ENCODE data around the gene KIF17. TPM values are rescaled to one million over a fixed set of nuclear protein-coding genes. Genes with fewer than 3 reads are reported as not detected.

The KIF17 gene
- total and polyA plus RNA-seq, 8 donors: 0.20 to 1.1 (median 0.69) TPM

DNA sequence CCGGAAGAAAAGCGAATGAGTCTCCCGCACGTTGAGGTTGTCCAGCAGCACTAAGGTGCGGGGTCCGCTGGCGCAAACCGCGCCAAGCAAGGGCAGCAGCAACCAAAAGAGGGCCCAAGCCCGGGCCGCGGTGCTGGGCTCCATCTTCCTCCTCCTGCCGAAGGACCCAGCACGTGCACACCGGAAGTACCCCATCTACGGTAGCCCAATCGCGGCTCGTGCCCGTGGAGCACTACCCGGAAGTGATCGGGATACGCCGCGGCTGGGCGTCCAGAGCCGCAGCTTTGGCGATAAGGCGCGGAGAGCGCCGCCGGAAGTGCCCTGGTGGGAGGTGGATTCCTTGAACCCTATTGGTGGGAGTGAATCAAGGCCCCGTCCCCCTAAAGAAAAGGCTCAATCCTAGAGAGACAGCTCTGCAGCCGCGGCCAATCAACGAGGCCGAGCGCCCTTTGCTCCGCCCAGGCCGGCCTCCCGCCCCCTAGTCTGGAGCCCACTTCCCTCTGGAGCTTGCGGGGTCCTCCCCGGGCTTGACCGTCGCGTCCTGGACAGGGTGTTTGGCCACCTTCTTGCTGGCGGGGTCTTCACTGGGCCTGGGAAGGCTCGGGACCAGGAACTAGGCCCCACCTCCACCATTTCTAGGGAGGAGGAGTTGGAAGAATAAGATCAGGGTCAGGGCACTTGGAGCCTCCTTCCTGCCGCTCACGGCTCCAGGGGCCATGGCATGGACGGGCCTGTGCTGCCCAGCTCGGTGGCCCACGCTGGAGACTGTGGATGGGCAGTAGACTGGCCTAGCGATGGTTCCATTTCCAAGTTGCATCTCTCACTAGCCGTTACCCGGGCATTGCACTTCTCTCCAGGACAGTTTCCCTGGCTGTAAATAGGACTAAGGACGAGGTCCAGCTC, 56.3 kb downstream of the KIF17 start, which contains the start of gene DDOST:
Gene DDOST (minus strand): TSS at position 163 of the 903 bp plus-strand sequence. CDS start 19 bp downstream, at position 144.
- H3K27ac ChIP-seq: peak within 1 kb of the TSS; percentile 58 to 76 (median 68)
- peaks cover 0 to 17% (median 17%) of the 10 kb centered on the region in 3 donors for H3K4me1 ChIP-seq
- H3K9me3 ChIP-seq: no peaks in the 10 kb centered on the region
- intact Hi-C loops (cut with DNase I): no loop called here
- 0 to 1% methylated on average over 57 to 58 of the region's 58 CpGs for WGBS, 2 donors
- H3K36me3 ChIP-seq: peaks cover 0 to 9% (median 6%) of the 10 kb centered on the region in 3 donors
- peak; percentile 95 to 99 (median 96) for DNase-seq
- H3K4me3 ChIP-seq: peak within 1 kb of the TSS; percentile 71 to 96 (median 81)
- peak in 3 of 4 donors; percentile 10 to 30 (median 11) for TF ChIP-seq CTCF (IDR thresholded peaks at IDR 0.05)
- peak; percentile 97 for FAIRE-seq
- no peaks in the 10 kb centered on the region for H3K27me3 ChIP-seq
- ATAC-seq: peak; percentile 96 to 99 (median 97)

DNA sequence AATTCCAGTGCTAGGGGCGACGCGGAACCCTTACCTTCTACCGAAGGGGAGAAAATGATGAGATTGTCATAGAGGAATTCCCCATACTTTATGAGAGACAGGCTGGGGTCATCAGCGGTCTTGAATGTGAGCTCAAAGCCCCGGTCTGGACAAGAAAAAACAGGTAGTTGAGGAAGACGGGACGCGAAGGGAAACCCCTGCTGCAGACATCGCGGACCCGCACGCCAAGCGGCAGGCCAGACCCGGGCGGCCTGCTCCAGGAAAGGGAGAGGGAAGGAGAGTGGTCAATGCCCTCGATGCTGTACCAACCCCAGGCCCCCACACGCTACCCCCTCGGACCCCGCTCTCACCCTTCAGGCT, 57.0 kb downstream of the KIF17 start:
- Histone ChIP-seq H3K4me1 (peaks cover 0 to 17% (median 17%) of the 10 kb centered on the region in 3 donors), H3K36me3 (peaks cover 0 to 14% (median 9%) of the 10 kb centered on the region in 3 donors), H3K9me3 (no peaks in the 10 kb centered on the region), H3K27ac (peak overlapping the region in 3 of 4 donors; percentile 8 to 74 (median 24)), H3K4me3 (peak overlapping the region; percentile 71 to 96 (median 81)), H3K27me3 (no peaks in the 10 kb centered on the region)
- 0% methylated on average over 20 of the region's 20 CpGs for WGBS, 2 donors
- TF ChIP-seq CTCF (IDR thresholded peaks at IDR 0.05): no peak
- intact Hi-C loops (cut with DNase I): no loop called here
- ATAC-seq: no peak
- peak in 1 of 6 donors; percentile 65 for DNase-seq
- FAIRE-seq: no peak

GRCh38 chr1:20660363-20660762, 57.4 kb downstream of the KIF17 start:
- no peak for FAIRE-seq

GRCh38 chr1:20658166-20658915, 59.5 kb downstream of the KIF17 start:
- intact Hi-C loops (cut with DNase I): no loop called here
- no peak for TF ChIP-seq CTCF (IDR thresholded peaks at IDR 0.05)
- ATAC-seq: no peak
- H3K36me3 ChIP-seq: peaks cover 0 to 37% (median 29%) of the 10 kb centered on the region in 3 donors
- H3K9me3 ChIP-seq: no peaks in the 10 kb centered on the region
- no peak for FAIRE-seq
- H3K27ac ChIP-seq: no peak overlapping the region
- WGBS, 2 donors: 51 to 68% methylated on average over 16 of the region's 16 CpGs
- no peak overlapping the region for H3K4me3 ChIP-seq
- H3K27me3 ChIP-seq: no peaks in the 10 kb centered on the region
- no peak for DNase-seq
- H3K4me1 ChIP-seq: peaks cover 0 to 17% (median 17%) of the 10 kb centered on the region in 3 donors

More at GRCh38 chr1:20660363-20660762, 57.4 kb downstream of the KIF17 start:
- WGBS, 2 donors: 4 to 6% methylated on average over 3 of the region's 3 CpGs
- Histone ChIP-seq H3K27me3 (no peaks in the 10 kb centered on the region), H3K9me3 (no peaks in the 10 kb centered on the region), H3K4me1 (peaks cover 0 to 17% (median 17%) of the 10 kb centered on the region in 3 donors), H3K4me3 (peak overlapping the region; percentile 71 to 96 (median 81)), H3K27ac (no peak overlapping the region), H3K36me3 (peaks cover 0 to 19% (median 14%) of the 10 kb centered on the region in 3 donors)
- intact Hi-C loops (cut with DNase I): no loop called here
- ATAC-seq: no peak
- no peak for TF ChIP-seq CTCF (IDR thresholded peaks at IDR 0.05)
- no peak for DNase-seq
